HL-60 (cell line): ENCODE measurements around the gene GSK3A.

Experiments
- CTCF ChIP-seq: IDR thresholded peaks from one replicate; pipeline ENCODE4 v1.5.1; 2011; ENCODE audit warnings: low read length, control low read depth, inconsistent platforms; ENCODE audit not compliant: insufficient read depth
- POLR2AphosphoS5 ChIP-seq: IDR thresholded peaks from 2 replicates; pipeline ENCODE4 v1.6.1; 2012; ENCODE audit warnings: low read depth
- REST ChIP-seq: IDR thresholded peaks from 2 replicates; pipeline ENCODE4 v1.6.1; 2012; ENCODE audit warnings: low read depth; ENCODE audit not compliant: insufficient replicate concordance

- TF ChIP-seq POLR2AphosphoS5 (peak; percentile 77), CTCF (no peak), REST (no peak)
Observed at GRCh38 chr19:42219812-42220750, 22.3 kb downstream of the GSK3A start, which contains the start of gene ZNF526.
